Muscle layer of duodenum (tissue), 2 donors: ENCODE measurements around the gene TERB2.
"Not testable (repeated sequence)": the region's sequence is repeated elsewhere in the genome, so short reads cannot be mapped to it uniquely, and the experiment has no call there.

Source experiments
- H3K27ac ChIP-seq: one replicate; pipeline ENCODE4 v1.7.0; 2013; ENCODE audit warnings: mild to moderate bottlenecking, low read length
- H3K27me3 ChIP-seq: one replicate; pipeline ENCODE4 v1.7.0; 2013; ENCODE audit warnings: low read depth, mild to moderate bottlenecking, control low read depth, low read length
- H3K36me3 ChIP-seq, 2 donors: one replicate each; pipeline ENCODE4 v1.7.0; 2013; ENCODE audit warnings: low read length in 2 of 2, control low read depth in 1 of 2, mild to moderate bottlenecking in 1 of 2; ENCODE audit not compliant: insufficient read depth in 2 of 2, control insufficient read depth in 1 of 2
- H3K4me1 ChIP-seq, 2 donors: one replicate each; pipeline ENCODE4 v1.7.0; 2013; ENCODE audit warnings: low read length in 2 of 2, mild to moderate bottlenecking in 2 of 2, control low read depth in 1 of 2, moderate library complexity in 1 of 2; ENCODE audit not compliant: insufficient read depth in 2 of 2, control insufficient read depth in 1 of 2
- H3K4me3 ChIP-seq, 2 donors: one replicate each; pipeline ENCODE4 v1.7.0; 2013; ENCODE audit warnings: low read length in 2 of 2, low read depth in 1 of 2, mild to moderate bottlenecking in 1 of 2
- H3K9me3 ChIP-seq, 2 donors: one replicate each; pipeline ENCODE4 v1.7.0; 2013; ENCODE audit warnings: low read length in 2 of 2, control low read depth in 1 of 2, mild to moderate bottlenecking in 1 of 2; ENCODE audit not compliant: control insufficient read depth in 1 of 2
- donor health status: healthy.

The TERB2 gene

GRCh38 chr15:44956388-44956787 lies at the start of gene TERB2:
TSS of gene TERB2 (plus strand) at chr15:44956687. CDS start at chr15:44956719, 32 bp downstream.
- Histone ChIP-seq H3K27ac (no peak within 1 kb of the TSS), H3K4me3 (no peak within 1 kb of the TSS), H3K9me3 (no peaks in the 10 kb centered on the region), H3K27me3 (no peaks in the 10 kb centered on the region), H3K36me3 (no peaks in the 10 kb centered on the region), H3K4me1 (no peaks in the 10 kb centered on the region)

DNA sequence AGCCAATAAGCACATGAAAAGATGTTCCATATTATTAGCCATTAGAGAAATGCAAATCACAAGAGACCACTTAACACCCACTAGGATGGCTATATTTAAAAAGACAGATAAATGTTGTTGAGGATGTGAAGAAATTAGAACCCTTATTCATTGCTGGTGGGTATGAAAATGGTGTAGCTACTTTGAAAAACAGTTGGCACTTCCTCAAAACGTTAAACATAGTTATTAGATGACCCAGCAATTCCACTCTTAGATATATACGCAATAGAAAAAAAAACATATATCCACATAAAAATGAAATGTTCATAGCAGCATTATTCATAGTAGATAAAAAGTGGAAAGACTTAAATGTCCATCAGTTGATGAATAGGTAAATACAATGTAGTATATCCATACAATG lies 47.1 kb upstream of the TERB2 start:
- Histone ChIP-seq H3K4me3 (no peak overlapping the region), H3K4me1 (no peaks in the 10 kb centered on the region), H3K9me3 (no peaks in the 10 kb centered on the region), H3K27me3 (no peaks in the 10 kb centered on the region), H3K36me3 (no peaks in the 10 kb centered on the region), H3K27ac (no peak overlapping the region)

DNA sequence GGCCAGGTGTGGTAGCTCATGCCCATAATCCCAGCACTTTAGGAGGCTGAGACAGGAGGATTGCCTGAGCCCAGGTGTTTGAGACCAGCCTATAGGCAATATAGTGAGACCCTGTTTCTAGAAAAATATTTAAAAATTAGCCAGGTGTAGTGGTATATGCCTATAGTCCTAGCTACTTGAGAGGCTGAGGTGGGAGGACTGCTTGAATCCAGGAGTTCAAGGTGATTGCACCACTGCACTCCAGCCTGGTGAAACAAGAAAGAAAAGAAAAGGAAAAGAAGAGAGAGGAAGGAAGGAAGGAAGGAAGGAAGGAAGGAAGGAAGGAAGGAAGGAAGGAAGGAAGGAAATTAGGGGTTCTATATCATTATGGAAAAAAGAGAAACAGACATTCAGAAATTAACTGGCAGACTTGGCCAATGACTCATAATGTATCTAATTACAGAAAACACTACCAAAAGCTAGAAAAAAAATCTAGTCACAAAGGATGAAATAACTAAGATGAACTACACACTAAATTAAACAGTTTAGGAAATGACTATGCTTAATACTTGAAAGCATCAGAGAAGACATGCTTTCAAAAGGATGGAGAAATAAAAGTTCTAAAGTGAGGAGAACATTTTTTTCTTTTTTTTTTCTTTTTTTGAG lies 45.4 kb upstream of the TERB2 start:
- Histone ChIP-seq H3K4me1 (no peaks in the 10 kb centered on the region), H3K36me3 (no peaks in the 10 kb centered on the region), H3K4me3 (no peak overlapping the region), H3K27ac (no peak overlapping the region), H3K9me3 (no peaks in the 10 kb centered on the region), H3K27me3 (no peaks in the 10 kb centered on the region)

DNA sequence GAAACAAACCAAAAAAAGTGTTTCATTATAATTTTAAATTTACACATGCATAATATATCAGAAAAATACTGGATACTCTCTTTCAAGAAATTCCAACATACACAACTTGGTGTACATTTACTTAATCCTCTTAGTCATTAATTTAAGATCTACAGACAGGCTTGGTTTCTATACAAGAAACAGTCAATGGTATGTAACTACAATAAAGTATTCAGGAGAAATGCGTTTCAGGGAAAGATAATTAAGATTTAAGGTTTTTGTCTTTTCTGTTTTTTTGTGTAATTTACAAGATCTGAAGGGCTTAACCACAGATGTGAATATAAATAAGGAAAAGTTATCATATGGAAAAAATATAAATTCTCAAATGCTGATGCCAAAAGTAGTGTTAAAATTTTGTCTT lies 44.3 kb upstream of the TERB2 start:
- not testable (repeated sequence) for H3K27ac ChIP-seq, H3K4me3 ChIP-seq, H3K36me3 ChIP-seq, H3K27me3 ChIP-seq, H3K9me3 ChIP-seq, H3K4me1 ChIP-seq

- not testable (repeated sequence) for H3K4me3 ChIP-seq, H3K4me1 ChIP-seq, H3K27me3 ChIP-seq, H3K27ac ChIP-seq, H3K36me3 ChIP-seq, H3K9me3 ChIP-seq
These were observed 43.5 kb upstream of the TERB2 start for GRCh38 chr15:44912974-44913448.

- Histone ChIP-seq H3K9me3 (no peaks in the 10 kb centered on the region), H3K36me3 (no peaks in the 10 kb centered on the region), H3K4me3 (no peak overlapping the region), H3K27me3 (no peaks in the 10 kb centered on the region), H3K27ac (no peak overlapping the region), H3K4me1 (no peaks in the 10 kb centered on the region)
These were observed 38.4 kb upstream of the TERB2 start for GRCh38 chr15:44918136-44918535.

DNA sequence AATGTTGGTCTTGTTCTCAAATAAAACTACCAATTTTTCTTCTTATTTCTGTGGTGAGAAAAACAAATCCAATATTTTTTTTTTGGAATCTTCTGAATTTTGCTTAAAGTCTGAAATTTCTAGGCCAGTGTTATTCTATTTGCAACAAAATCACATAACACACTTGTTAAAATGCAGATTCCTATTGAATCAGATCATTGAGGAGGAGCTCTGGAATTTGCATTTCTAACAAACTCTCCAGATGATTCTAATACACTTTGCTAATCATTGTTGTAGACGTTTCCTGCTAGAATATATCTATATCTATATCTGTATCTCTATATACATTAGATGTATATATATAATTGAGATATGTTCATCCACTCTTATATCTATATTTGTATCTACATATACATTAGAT lies 27.8 kb upstream of the TERB2 start:
- not testable (repeated sequence) for H3K27ac ChIP-seq, H3K4me1 ChIP-seq, H3K36me3 ChIP-seq, H3K27me3 ChIP-seq, H3K4me3 ChIP-seq, H3K9me3 ChIP-seq

GRCh38 chr15:44930283-44930682 lies 26.2 kb upstream of the TERB2 start:
- H3K27ac ChIP-seq, H3K4me3 ChIP-seq, H3K36me3 ChIP-seq, H3K27me3 ChIP-seq, H3K9me3 ChIP-seq, H3K4me1 ChIP-seq: not testable (repeated sequence)

DNA sequence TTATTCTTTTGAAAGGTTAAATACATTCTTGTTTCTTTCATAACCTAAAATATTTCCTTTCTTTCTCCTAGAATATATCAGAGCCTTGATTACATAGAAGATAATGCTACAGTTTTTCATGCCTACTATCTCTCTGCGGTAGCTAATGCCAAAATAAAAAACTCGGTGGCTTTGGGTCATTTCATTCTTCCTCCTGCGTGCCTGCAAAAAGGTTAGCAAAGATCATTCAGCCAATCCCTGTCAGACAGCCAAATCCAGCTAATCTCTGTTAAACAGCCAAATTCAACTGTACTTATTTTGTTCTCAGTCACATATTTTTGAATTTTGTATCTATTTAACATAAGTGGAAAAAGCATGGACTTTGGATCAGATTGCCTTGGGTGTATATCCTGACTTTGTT lies 1.8 kb downstream of the TERB2 start:
- not testable (repeated sequence) for H3K4me3 ChIP-seq

GRCh38 chr15:44968475-44968874 lies 12.0 kb downstream of the TERB2 start:
- Histone ChIP-seq H3K9me3 (no peaks in the 10 kb centered on the region), H3K27ac (no peak overlapping the region)

More for the DNA sequence above, 1.8 kb downstream of the TERB2 start:
- H3K4me1 ChIP-seq, H3K27ac ChIP-seq, H3K27me3 ChIP-seq, H3K9me3 ChIP-seq, H3K36me3 ChIP-seq: not testable (repeated sequence)

DNA sequence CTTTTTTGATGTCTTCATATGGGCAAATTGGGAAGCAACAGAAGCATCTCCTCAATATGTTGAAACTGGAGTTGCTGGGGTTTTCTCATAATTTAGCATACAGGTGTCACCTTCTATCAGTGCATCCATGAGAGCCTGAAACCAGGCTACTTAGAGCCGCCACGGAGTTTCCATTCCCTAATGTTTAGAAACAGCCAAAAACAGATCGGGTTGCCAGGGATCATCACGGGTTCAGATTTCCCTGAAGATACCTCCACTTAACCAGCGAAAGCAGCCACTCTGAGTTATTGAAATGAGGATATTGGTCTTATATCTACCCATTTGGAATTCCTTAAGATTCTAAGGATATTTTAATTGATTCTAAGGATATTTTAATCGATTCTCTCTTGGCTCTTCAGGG lies 14.5 kb downstream of the TERB2 start:
- no peaks in the 10 kb centered on the region for H3K4me1 ChIP-seq
- no peaks in the 10 kb centered on the region for H3K9me3 ChIP-seq
- H3K36me3 ChIP-seq: no peaks in the 10 kb centered on the region
- H3K27me3 ChIP-seq: no peaks in the 10 kb centered on the region
- no peak overlapping the region for H3K27ac ChIP-seq
- no peak overlapping the region for H3K4me3 ChIP-seq

More at GRCh38 chr15:44968475-44968874, 12.0 kb downstream of the TERB2 start:
- Histone ChIP-seq H3K4me1 (no peaks in the 10 kb centered on the region), H3K27me3 (no peaks in the 10 kb centered on the region), H3K4me3 (no peak overlapping the region), H3K36me3 (no peaks in the 10 kb centered on the region)

DNA sequence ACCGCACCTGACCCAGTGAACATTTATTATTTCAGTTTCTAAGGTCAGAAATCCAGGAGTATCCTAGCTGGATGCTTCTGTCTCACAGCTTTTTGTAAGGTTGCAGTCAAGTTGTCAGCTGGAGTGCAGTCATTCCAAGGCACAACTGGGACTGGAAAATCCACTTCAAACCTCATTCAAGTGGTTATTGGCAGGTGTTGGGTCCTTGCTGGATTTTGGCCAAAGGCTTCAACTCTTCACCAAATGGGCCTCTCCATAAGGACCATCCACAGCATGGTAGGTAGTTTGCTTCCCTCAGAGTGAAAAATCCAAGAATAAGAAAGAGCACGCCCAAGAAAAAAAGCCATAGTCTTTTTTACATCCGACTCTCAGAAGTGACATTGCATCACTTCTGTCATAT lies 19.7 kb downstream of the TERB2 start:
- not testable (repeated sequence) for H3K27ac ChIP-seq, H3K9me3 ChIP-seq

More for the DNA sequence above, 19.7 kb downstream of the TERB2 start:
- not testable (repeated sequence) for H3K4me3 ChIP-seq, H3K27me3 ChIP-seq, H3K4me1 ChIP-seq, H3K36me3 ChIP-seq
